OCI-M1 (cell line): ENCODE results near the gene CECR2.

Experiments used
- DNase-seq: peaks from one replicate; lab custom pipeline; 2025; lab: John Stamatoyannopoulos, UW

The CECR2 gene

GRCh38 chr22:17451316-17451715 lies 82.1 kb downstream of the CECR2 start:
- no peak for DNase-seq

GRCh38 chr22:17460895-17461294 lies 91.6 kb downstream of the CECR2 start:
- no peak for DNase-seq

- no peak for DNase-seq
Measured at GRCh38 chr22:17470880-17471500, 101.7 kb downstream of the CECR2 start.

GRCh38 chr22:17471886-17472535 lies 102.8 kb downstream of the CECR2 start:
- no peak for DNase-seq

GRCh38 chr22:17472932-17473331 lies 103.7 kb downstream of the CECR2 start:
- no peak for DNase-seq

- no peak for DNase-seq
Measured at GRCh38 chr22:17475318-17476230, 106.3 kb downstream of the CECR2 start.

- peak; percentile 43 for DNase-seq
Measured at GRCh38 chr22:17476838-17477237, 107.6 kb downstream of the CECR2 start.

GRCh38 chr22:17477391-17477833 lies 108.2 kb downstream of the CECR2 start:
- DNase-seq = peak; percentile 76

GRCh38 chr22:17479135-17479534 lies 109.9 kb downstream of the CECR2 start:
- DNase-seq = no peak

- DNase-seq = no peak
Measured at GRCh38 chr22:17481424-17481823, 112.2 kb downstream of the CECR2 start.

- DNase-seq = no peak
Measured at GRCh38 chr22:17483688-17484372, 114.6 kb downstream of the CECR2 start.

GRCh38 chr22:17484608-17485007 lies 115.3 kb downstream of the CECR2 start:
- no peak for DNase-seq

- no peak for DNase-seq
Measured at GRCh38 chr22:17486313-17486712, 117.1 kb downstream of the CECR2 start.

- no peak for DNase-seq
Measured at GRCh38 chr22:17486719-17487118, 117.5 kb downstream of the CECR2 start.

GRCh38 chr22:17489101-17489500 lies 119.8 kb downstream of the CECR2 start:
- no peak for DNase-seq

GRCh38 chr22:17491090-17491640 lies 121.9 kb downstream of the CECR2 start:
- no peak for DNase-seq

- no peak for DNase-seq
Measured at GRCh38 chr22:17492247-17492646, 123.0 kb downstream of the CECR2 start.

GRCh38 chr22:17493419-17493981 lies 124.2 kb downstream of the CECR2 start:
- DNase-seq = no peak

- no peak for DNase-seq
Measured at GRCh38 chr22:17496841-17497240, 127.6 kb downstream of the CECR2 start.

- DNase-seq = peak; percentile 87
Measured at GRCh38 chr22:17501679-17502285, 132.5 kb downstream of the CECR2 start.

GRCh38 chr22:17508110-17508509 lies 138.8 kb downstream of the CECR2 start:
- no peak for DNase-seq
